Measurements from ENCODE around the gene DIS3L2. TPM values are rescaled to one million over a fixed set of nuclear protein-coding genes. Genes with fewer than 3 reads are reported as not detected.
"Not testable (repeated sequence)": the region's sequence is repeated elsewhere in the genome, so short reads cannot be mapped to it uniquely, and the experiment has no call there.

The DIS3L2 gene
- total and polyA plus RNA-seq, 3 experiments from 2014 or later, result 16.4 to 29.5 (median 28.6) TPM

- Mint-ChIP-seq H3K9me3 (no peaks in the 10 kb centered on the region), H3K36me3 (peaks cover 0 to 2% (median 0%) of the 10 kb centered on the region in 3 donors), H3K4me3 (no peak overlapping the region), H3K4me1 (no peaks in the 10 kb centered on the region), H3K27me3 (peaks cover 10 to 18% of the 10 kb centered on the region in 2 donors), H3K27ac (no peak overlapping the region)
- no peaks in the 10 kb centered on the region for H3K4me1 ChIP-seq (ENCODE audit: insufficient read depth, low read length)
- CTCF ChIA-PET, result interaction anchor here (0.5 kb wide), 1 partner anchor 278 kb away, joined by 3 read pairs; no protein-coding TSS in a partner anchor
- no peaks in the 10 kb centered on the region for H3K36me3 ChIP-seq (ENCODE audit: insufficient read depth, low read length)
- no peaks in the 10 kb centered on the region for H3K9me3 ChIP-seq (ENCODE audit: low read length)
- POLR2A ChIA-PET, result no interaction called here
- no peak for DNase-seq
- H3K27me3 ChIP-seq (ENCODE audit: insufficient read depth, low read length, poor library complexity, severe bottlenecking), result no peaks in the 10 kb centered on the region
- H3K4me3 ChIP-seq (ENCODE audit: low read length), result no peak overlapping the region
- H3K27ac ChIP-seq (ENCODE audit: low read depth, low read length), result no peak overlapping the region
Measured at GRCh38 chr2:232377841-232378734, 416.6 kb downstream of the DIS3L2 start.

GRCh38 chr2:232378735-232379151, 417.2 kb downstream of the DIS3L2 start, which contains the start of gene ALPP:
Gene ALPP (plus strand): TSS chr2:232378751. CDS start chr2:232378803, 52 bp downstream.
- POLR2A ChIA-PET; H3K27ac ChIP-seq (ENCODE audit: low read depth, low read length); H3K4me3 ChIP-seq (ENCODE audit: low read length); H3K4me1 ChIP-seq (ENCODE audit: insufficient read depth, low read length); H3K4me3 Mint-ChIP-seq; H3K36me3 Mint-ChIP-seq; DNase-seq; H3K36me3 ChIP-seq (ENCODE audit: insufficient read depth, low read length); H3K9me3 Mint-ChIP-seq; H3K27me3 ChIP-seq (ENCODE audit: insufficient read depth, low read length, poor library complexity, severe bottlenecking); H3K4me1 Mint-ChIP-seq; CTCF ChIA-PET; H3K9me3 ChIP-seq (ENCODE audit: low read length): not testable (repeated sequence)
- peaks cover 10 to 21% of the 10 kb centered on the region in 2 donors for H3K27me3 Mint-ChIP-seq
- H3K27ac Mint-ChIP-seq, result peak within 1 kb of the TSS in 1 of 8 donors; percentile 74

GRCh38 chr2:232379610-232380590, 418.4 kb downstream of the DIS3L2 start:
- H3K4me3 Mint-ChIP-seq; H3K4me3 ChIP-seq (ENCODE audit: low read length); H3K27ac Mint-ChIP-seq; H3K9me3 Mint-ChIP-seq; H3K36me3 Mint-ChIP-seq; POLR2A ChIA-PET; CTCF ChIA-PET; H3K36me3 ChIP-seq (ENCODE audit: insufficient read depth, low read length); H3K27me3 ChIP-seq (ENCODE audit: insufficient read depth, low read length, poor library complexity, severe bottlenecking); H3K9me3 ChIP-seq (ENCODE audit: low read length); H3K27ac ChIP-seq (ENCODE audit: low read depth, low read length); DNase-seq; H3K4me1 Mint-ChIP-seq; H3K4me1 ChIP-seq (ENCODE audit: insufficient read depth, low read length): not testable (repeated sequence)
- peaks cover 17 to 29% of the 10 kb centered on the region in 2 donors for H3K27me3 Mint-ChIP-seq

- Mint-ChIP-seq H3K27me3 (peaks cover 29 to 44% of the 10 kb centered on the region in 2 donors), H3K4me3 (peak overlapping the region in 1 of 7 donors; percentile 17)
- H3K27ac ChIP-seq (ENCODE audit: low read depth, low read length); CTCF ChIA-PET; H3K4me3 ChIP-seq (ENCODE audit: low read length); H3K27me3 ChIP-seq (ENCODE audit: insufficient read depth, low read length, poor library complexity, severe bottlenecking); H3K36me3 Mint-ChIP-seq; POLR2A ChIA-PET; H3K4me1 ChIP-seq (ENCODE audit: insufficient read depth, low read length); H3K9me3 ChIP-seq (ENCODE audit: low read length); H3K36me3 ChIP-seq (ENCODE audit: insufficient read depth, low read length); H3K27ac Mint-ChIP-seq; H3K9me3 Mint-ChIP-seq; H3K4me1 Mint-ChIP-seq: not testable (repeated sequence)
- peak in 1 of 5 donors; percentile 31 for DNase-seq
Measured at GRCh38 chr2:232381204-232382031, 419.9 kb downstream of the DIS3L2 start.

GRCh38 chr2:232382331-232383225, 421.1 kb downstream of the DIS3L2 start:
- no peaks in the 10 kb centered on the region for H3K36me3 Mint-ChIP-seq
- no peak overlapping the region for H3K4me3 ChIP-seq (ENCODE audit: low read length)
- H3K4me1 ChIP-seq (ENCODE audit: insufficient read depth, low read length), result no peaks in the 10 kb centered on the region
- ChIA-PET CTCF (no interaction called here), POLR2A (no interaction called here)
- H3K27me3 Mint-ChIP-seq, result peaks cover 30 to 49% of the 10 kb centered on the region in 2 donors
- no peak overlapping the region for H3K27ac Mint-ChIP-seq
- peaks cover 0 to 6% (median 5%) of the 10 kb centered on the region in 3 donors for H3K4me1 Mint-ChIP-seq
- no peaks in the 10 kb centered on the region for H3K36me3 ChIP-seq (ENCODE audit: insufficient read depth, low read length)
- H3K9me3 Mint-ChIP-seq, result no peaks in the 10 kb centered on the region
- no peak overlapping the region for H3K27ac ChIP-seq (ENCODE audit: low read depth, low read length)
- no peak overlapping the region for H3K4me3 Mint-ChIP-seq
- H3K9me3 ChIP-seq (ENCODE audit: low read length), result no peaks in the 10 kb centered on the region
- H3K27me3 ChIP-seq (ENCODE audit: insufficient read depth, low read length, poor library complexity, severe bottlenecking), result no peaks in the 10 kb centered on the region
- DNase-seq, result no peak

- H3K27me3 Mint-ChIP-seq, result peaks cover 35 to 49% of the 10 kb centered on the region in 2 donors
- H3K4me3 ChIP-seq (ENCODE audit: low read length), result no peak overlapping the region
- H3K36me3 ChIP-seq (ENCODE audit: insufficient read depth, low read length), result no peaks in the 10 kb centered on the region
- H3K9me3 Mint-ChIP-seq, result peaks cover 0 to 2% (median 0%) of the 10 kb centered on the region in 5 donors
- peaks cover 0 to 1% (median 0%) of the 10 kb centered on the region in 3 donors for H3K36me3 Mint-ChIP-seq
- H3K4me3 Mint-ChIP-seq, result no peak overlapping the region
- CTCF ChIA-PET, result no interaction called here
- POLR2A ChIA-PET, result no interaction called here
- H3K4me1 ChIP-seq (ENCODE audit: insufficient read depth, low read length), result no peaks in the 10 kb centered on the region
- no peaks in the 10 kb centered on the region for H3K9me3 ChIP-seq (ENCODE audit: low read length)
- no peak for DNase-seq
- no peaks in the 10 kb centered on the region for H3K27me3 ChIP-seq (ENCODE audit: insufficient read depth, low read length, poor library complexity, severe bottlenecking)
- peaks cover 0 to 7% (median 5%) of the 10 kb centered on the region in 3 donors for H3K4me1 Mint-ChIP-seq
- H3K27ac Mint-ChIP-seq, result no peak overlapping the region
- no peak overlapping the region for H3K27ac ChIP-seq (ENCODE audit: low read depth, low read length)
Measured at GRCh38 chr2:232384466-232384865, 423.0 kb downstream of the DIS3L2 start.

GRCh38 chr2:232385058-232385457, 423.5 kb downstream of the DIS3L2 start:
- H3K9me3 ChIP-seq (ENCODE audit: low read length); H3K9me3 Mint-ChIP-seq; H3K4me3 Mint-ChIP-seq; H3K4me1 ChIP-seq (ENCODE audit: insufficient read depth, low read length); H3K27me3 ChIP-seq (ENCODE audit: insufficient read depth, low read length, poor library complexity, severe bottlenecking); H3K36me3 Mint-ChIP-seq; DNase-seq; POLR2A ChIA-PET; H3K4me1 Mint-ChIP-seq; CTCF ChIA-PET; H3K36me3 ChIP-seq (ENCODE audit: insufficient read depth, low read length); H3K27ac Mint-ChIP-seq; H3K4me3 ChIP-seq (ENCODE audit: low read length); H3K27ac ChIP-seq (ENCODE audit: low read depth, low read length): not testable (repeated sequence)
- peaks cover 35 to 52% of the 10 kb centered on the region in 2 donors for H3K27me3 Mint-ChIP-seq

Measured in CD8-positive, alpha-beta memory T cell (primary cell).